Esophagus (tissue), 2 donors: ENCODE measurements around the gene ANKRD29. TPM values are rescaled to one million over a fixed set of nuclear protein-coding genes. Genes with fewer than 3 reads are reported as not detected.

Experiments used
- H3K27ac ChIP-seq, 2 donors: one replicate each; pipeline ENCODE4 v1.5.1; 2013; ENCODE audit warnings: low read depth in 2 of 2, mild to moderate bottlenecking in 2 of 2, inconsistent platforms in 1 of 2, low read length in 1 of 2, moderate library complexity in 1 of 2
- H3K27me3 ChIP-seq, 2 donors: one replicate each; pipeline ENCODE4 v1.6.1; 2013; ENCODE audit warnings: low read length in 2 of 2, control low read depth in 1 of 2, mild to moderate bottlenecking in 1 of 2; ENCODE audit not compliant: insufficient read depth in 2 of 2, control insufficient read depth in 1 of 2
- H3K36me3 ChIP-seq, 2 donors: one replicate each; pipeline ENCODE4 v1.6.1; 2013; ENCODE audit warnings: low read length in 1 of 2; ENCODE audit not compliant: control insufficient read depth in 2 of 2, insufficient read depth in 2 of 2
- H3K4me1 ChIP-seq, 2 donors: one replicate each; pipeline ENCODE4 v1.6.1; 2013; ENCODE audit warnings: low read length in 1 of 2; ENCODE audit not compliant: control insufficient read depth in 2 of 2, insufficient read depth in 2 of 2
- H3K4me3 ChIP-seq, 2 donors: one replicate each; pipeline ENCODE4 v1.5.1; 2013; ENCODE audit warnings: low read length in 2 of 2, mild to moderate bottlenecking in 2 of 2, low read depth in 1 of 2, moderate library complexity in 1 of 2
- H3K9me3 ChIP-seq, 2 donors: one replicate each; pipeline ENCODE4 v1.6.1; 2013; ENCODE audit warnings: mild to moderate bottlenecking in 2 of 2, low read depth in 1 of 2, low read length in 1 of 2, moderate library complexity in 1 of 2; ENCODE audit not compliant: control insufficient read depth in 2 of 2, insufficient read depth in 1 of 2
- WGBS, 2 donors: extraction: QIAGEN DNeasy Blood & Tissue Kit; methylation state at CpG; one replicate each; pipeline ENCODE4 v1.1.7; 2013; 5-methylcytosine and 5-hydroxymethylcytosine counted together
- polyA plus RNA-seq, 2 donors: library from polyadenylated mRNA; stranded (reverse); fragments of 200-250 nt; gene quantifications; one replicate each; pipeline ENCODE4 v1.2.3, GENCODE V29; 2013
- donor health status: healthy with polysubstance abuse.
- donor health status: Bipolar disorder and iron deficiency.

Gene ANKRD29
- polyA plus RNA-seq, 2 donors = 7.2 to 14.8 TPM

GRCh38 chr18:23671564-23671963 lies 8.9 kb upstream of the ANKRD29 start:
- Histone ChIP-seq H3K27me3 (no peaks in the 10 kb centered on the region), H3K4me3 (no peak overlapping the region), H3K36me3 (no peaks in the 10 kb centered on the region), H3K4me1 (no peaks in the 10 kb centered on the region), H3K9me3 (no peaks in the 10 kb centered on the region), H3K27ac (no peak overlapping the region)
- WGBS, 2 donors = 67 to 71% methylated on average over 1 of the region's 1 CpG

DNA sequence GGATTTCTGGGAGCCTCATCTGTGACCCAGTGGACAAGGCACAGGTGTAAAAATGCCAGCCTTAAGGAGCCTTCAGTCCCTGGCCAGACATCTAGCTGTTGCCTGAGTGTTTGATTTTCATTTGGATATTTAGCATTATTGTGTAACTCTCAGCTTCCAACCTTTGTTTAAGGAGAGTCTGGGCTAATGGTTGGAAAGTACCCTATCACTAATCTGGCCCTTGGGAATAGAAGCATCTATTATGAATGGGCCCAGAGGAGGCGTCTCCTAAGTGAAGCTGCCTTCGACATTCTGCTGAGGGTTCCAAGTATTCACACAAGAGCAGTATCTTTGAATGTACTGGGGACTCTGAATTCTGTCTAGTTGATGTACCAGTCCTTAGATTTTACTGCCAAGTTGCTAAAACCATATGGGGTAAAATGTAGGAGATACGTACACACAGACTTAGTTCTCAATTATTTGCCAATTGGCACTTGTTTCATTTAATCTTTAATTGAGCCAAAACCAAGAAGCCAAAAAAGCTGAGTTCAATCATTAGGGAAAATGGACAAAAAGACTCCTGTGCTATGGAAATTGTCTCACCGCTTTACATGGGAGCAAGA lies 7.2 kb upstream of the ANKRD29 start:
- H3K27ac ChIP-seq = no peak overlapping the region
- no peaks in the 10 kb centered on the region for H3K27me3 ChIP-seq
- H3K4me1 ChIP-seq = no peaks in the 10 kb centered on the region
- H3K9me3 ChIP-seq = no peaks in the 10 kb centered on the region
- H3K4me3 ChIP-seq = no peak overlapping the region
- no peaks in the 10 kb centered on the region for H3K36me3 ChIP-seq
- WGBS, 2 donors = 69 to 70% methylated on average over 4 of the region's 4 CpGs

DNA sequence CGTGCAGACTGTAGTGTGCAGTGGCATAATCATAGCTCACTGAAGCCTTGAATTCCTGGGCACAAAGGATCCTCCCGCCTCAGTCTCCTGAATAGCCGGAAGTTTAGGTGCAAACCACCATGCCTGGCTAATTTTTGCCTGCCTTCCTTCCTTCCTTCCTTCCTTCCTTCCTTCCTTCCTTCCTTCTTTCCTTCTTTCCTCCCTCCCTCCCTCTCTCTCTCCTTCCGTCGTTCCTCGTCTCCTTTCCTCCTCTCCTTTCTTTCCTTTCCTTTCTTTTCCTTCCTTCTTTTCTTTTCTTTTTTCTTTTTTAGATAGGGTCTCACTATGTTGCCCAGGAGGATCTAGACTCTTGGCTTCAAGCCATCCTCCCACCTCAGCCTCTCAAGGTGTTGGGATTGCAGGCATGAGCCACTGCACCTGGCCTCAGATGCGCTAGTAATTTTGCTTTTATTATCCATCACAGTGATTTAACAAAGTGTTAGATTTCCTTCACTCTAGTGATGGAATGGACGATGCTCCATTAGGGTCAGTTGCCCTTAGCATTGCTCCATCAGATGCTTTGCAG lies 6.6 kb upstream of the ANKRD29 start:
- Histone ChIP-seq H3K9me3 (no peaks in the 10 kb centered on the region), H3K4me3 (no peak overlapping the region), H3K36me3 (no peaks in the 10 kb centered on the region), H3K27me3 (no peaks in the 10 kb centered on the region), H3K4me1 (no peaks in the 10 kb centered on the region), H3K27ac (no peak overlapping the region)
- WGBS, 2 donors = 84 to 88% methylated on average over 8 of the region's 8 CpGs

DNA sequence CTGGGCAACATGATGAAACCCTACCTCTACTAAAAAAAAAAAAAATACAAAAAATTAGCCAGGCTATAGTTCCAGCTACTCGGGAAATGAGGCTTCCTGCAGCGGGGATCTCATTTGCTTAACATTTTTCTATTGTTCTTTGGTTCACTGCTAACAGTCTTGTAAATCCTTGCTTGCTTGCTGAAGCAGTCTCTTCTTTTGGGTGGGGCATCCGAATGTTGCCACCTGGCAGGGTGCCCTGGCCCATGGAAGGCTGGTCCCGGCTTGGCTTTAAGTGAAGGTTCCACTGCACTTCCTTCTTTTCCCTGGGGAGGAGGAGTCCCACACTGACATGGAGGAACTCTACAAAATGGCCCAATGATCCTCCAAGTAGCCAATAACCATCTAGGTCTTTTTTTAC lies 6.0 kb upstream of the ANKRD29 start:
- Histone ChIP-seq H3K36me3 (no peaks in the 10 kb centered on the region), H3K27me3 (no peaks in the 10 kb centered on the region), H3K9me3 (no peaks in the 10 kb centered on the region), H3K4me1 (no peaks in the 10 kb centered on the region), H3K4me3 (no peak overlapping the region), H3K27ac (no peak overlapping the region)
- WGBS, 2 donors = 25 to 30% methylated on average over 4 of the region's 4 CpGs

- Histone ChIP-seq H3K4me1 (peaks cover 0 to 2% of the 10 kb centered on the region in 2 donors), H3K36me3 (no peaks in the 10 kb centered on the region), H3K27me3 (no peaks in the 10 kb centered on the region), H3K27ac (no peak overlapping the region), H3K9me3 (no peaks in the 10 kb centered on the region), H3K4me3 (no peak overlapping the region)
- 90 to 100% methylated on average over 1 of the region's 1 CpG for WGBS, 2 donors
These were observed 4.4 kb upstream of the ANKRD29 start for GRCh38 chr18:23667114-23667513.

- 55 to 58% methylated on average over 6 of the region's 6 CpGs for whole genome bisulfite sequencing, 2 donors
- no peaks in the 10 kb centered on the region for H3K27me3 ChIP-seq
These were observed 2.0 kb upstream of the ANKRD29 start for GRCh38 chr18:23664674-23665073.

DNA sequence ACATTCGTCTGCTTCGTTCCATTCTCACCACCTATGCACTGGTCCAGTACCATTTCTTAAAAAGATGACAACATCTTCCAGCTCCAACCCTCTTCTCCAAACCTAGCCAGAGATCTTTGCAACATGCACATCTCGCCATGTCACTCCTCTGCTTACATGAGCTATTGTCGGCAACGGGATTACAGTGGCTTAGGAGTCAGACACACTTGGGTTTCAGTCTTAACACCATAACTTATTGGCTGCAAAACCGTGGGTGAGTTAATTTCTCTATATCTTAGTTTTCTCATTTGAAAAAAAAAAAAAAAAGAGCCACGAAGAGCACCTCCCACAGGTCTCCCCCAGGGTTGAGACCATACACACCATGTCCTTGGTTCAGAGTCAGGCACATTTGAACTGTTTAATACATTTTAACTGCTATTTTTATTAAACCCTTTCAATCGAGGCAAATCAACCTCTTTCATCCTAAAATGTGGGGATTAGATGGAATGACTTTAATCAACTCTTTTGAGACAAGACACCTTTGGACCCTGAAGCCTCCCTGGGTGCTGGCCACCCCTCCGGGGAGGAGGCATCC lies 889 bp downstream of the ANKRD29 start:
- no peaks in the 10 kb centered on the region for H3K27me3 ChIP-seq
- H3K9me3 ChIP-seq = no peaks in the 10 kb centered on the region
- no peaks in the 10 kb centered on the region for H3K36me3 ChIP-seq
- 39 to 40% methylated on average over 9 of the region's 9 CpGs for whole genome bisulfite sequencing, 2 donors
- peak overlapping the region; percentile 8 to 14 for H3K27ac ChIP-seq
- H3K4me1 ChIP-seq = peaks cover 0 to 2% of the 10 kb centered on the region in 2 donors
- peak overlapping the region; percentile 62 to 69 for H3K4me3 ChIP-seq

More at GRCh38 chr18:23664674-23665073, 2.0 kb upstream of the ANKRD29 start:
- Histone ChIP-seq H3K36me3 (no peaks in the 10 kb centered on the region), H3K4me3 (no peak overlapping the region), H3K4me1 (peaks cover 0 to 2% of the 10 kb centered on the region in 2 donors), H3K9me3 (no peaks in the 10 kb centered on the region), H3K27ac (no peak overlapping the region)

GRCh38 chr18:23658285-23658684 lies 4.4 kb downstream of the ANKRD29 start:
- H3K4me3 ChIP-seq = no peak overlapping the region
- H3K4me1 ChIP-seq = peaks cover 0 to 2% of the 10 kb centered on the region in 2 donors
- WGBS, 2 donors = 91 to 92% methylated on average over 5 of the region's 5 CpGs
- H3K36me3 ChIP-seq = no peaks in the 10 kb centered on the region
- H3K9me3 ChIP-seq = no peaks in the 10 kb centered on the region
- H3K27ac ChIP-seq = no peak overlapping the region
- H3K27me3 ChIP-seq = no peaks in the 10 kb centered on the region

DNA sequence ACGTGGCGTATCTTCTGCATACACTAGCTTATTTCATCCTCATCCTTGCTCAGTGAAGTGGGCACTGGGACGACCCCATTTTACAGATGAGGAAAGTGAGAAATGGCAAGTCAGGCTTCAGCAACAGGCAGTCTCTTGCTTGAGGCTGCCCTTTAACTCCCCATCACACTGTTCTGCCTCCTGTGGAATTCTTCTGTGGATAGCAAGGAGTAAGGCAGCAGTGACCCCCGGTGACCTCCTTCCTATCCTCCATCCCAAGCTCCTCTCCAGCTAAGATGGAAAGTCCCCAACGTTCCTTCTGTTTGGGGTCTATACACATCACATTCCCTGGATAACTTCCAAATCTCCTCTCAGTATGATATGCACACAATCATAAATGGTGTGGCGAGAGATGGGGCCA lies 10.5 kb downstream of the ANKRD29 start:
- WGBS, 2 donors = 82 to 85% methylated on average over 6 of the region's 6 CpGs
- Histone ChIP-seq H3K4me3 (no peak overlapping the region), H3K9me3 (no peaks in the 10 kb centered on the region), H3K27ac (peak overlapping the region in 1 of 2 donors; percentile 33), H3K36me3 (no peaks in the 10 kb centered on the region), H3K4me1 (peaks cover 0 to 4% of the 10 kb centered on the region in 2 donors), H3K27me3 (no peaks in the 10 kb centered on the region)
